ENCODE measurements around the gene PTGR1. TPM values are rescaled to one million over a fixed set of nuclear protein-coding genes. Genes with fewer than 3 reads are reported as not detected.

Gene PTGR1
- polyA plus RNA-seq, 1 donor: 88.5 TPM

- Histone ChIP-seq H3K4me1 (ENCODE audit: control insufficient read depth, insufficient read depth, low read length) (peaks cover 11% of the 10 kb centered on the region), H3K27me3 (ENCODE audit: control insufficient read depth, insufficient read depth, low read length) (no peaks in the 10 kb centered on the region), H3K36me3 (ENCODE audit: control insufficient read depth, insufficient read depth, low read length) (no peaks in the 10 kb centered on the region), H3K4me3 (ENCODE audit: low read length) (no peak overlapping the region), H3K27ac (ENCODE audit: low read length) (no peak overlapping the region), H3K9me3 (ENCODE audit: control insufficient read depth, low read depth, low read length) (no peaks in the 10 kb centered on the region)
- no peak for DNase-seq
- no CpG with 5 or more reads among the region's 1 CpG for WGBS (ENCODE audit: insufficient coverage, low lambda C conversion rate)
These were observed 33.9 kb upstream of the PTGR1 start for GRCh38 chr9:111633389-111633736.

DNA sequence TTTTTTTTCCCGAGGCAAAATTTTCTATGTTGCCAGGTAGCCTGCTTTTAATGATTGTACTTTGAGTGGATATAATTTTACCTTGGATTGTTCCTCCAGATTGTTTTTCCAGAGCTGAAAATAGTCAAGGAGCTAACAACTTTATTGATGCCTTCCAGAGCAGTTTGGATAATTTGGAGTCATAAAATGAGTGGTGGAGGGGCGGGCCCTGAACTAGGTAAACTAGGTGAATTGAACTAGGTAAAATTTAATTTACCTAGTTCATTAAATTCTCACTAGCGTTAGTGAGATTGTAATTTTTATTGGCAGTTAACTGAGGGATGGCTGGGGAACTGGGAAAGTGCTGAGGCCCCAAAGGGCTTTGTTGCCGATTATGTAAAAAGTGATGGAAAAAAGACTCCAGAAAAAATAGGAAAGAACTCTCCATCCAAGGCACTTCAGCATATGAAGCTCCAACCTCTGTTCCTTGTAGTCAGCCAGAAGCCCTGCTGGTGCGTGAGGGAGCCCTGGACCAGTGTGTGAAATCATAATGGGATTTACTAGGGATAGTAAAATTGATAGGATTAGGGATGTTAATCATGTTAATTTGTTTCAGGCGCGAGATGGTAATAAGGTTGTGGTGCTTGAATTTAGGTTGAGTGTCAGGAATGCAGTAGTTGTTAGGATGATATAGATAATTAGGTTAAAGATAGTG lies 33.4 kb upstream of the PTGR1 start:
- Histone ChIP-seq H3K36me3 (ENCODE audit: control insufficient read depth, insufficient read depth, low read length) (no peaks in the 10 kb centered on the region), H3K27me3 (ENCODE audit: control insufficient read depth, insufficient read depth, low read length) (no peaks in the 10 kb centered on the region), H3K4me3 (ENCODE audit: low read length) (peak overlapping the region; percentile 88), H3K9me3 (ENCODE audit: control insufficient read depth, low read depth, low read length) (no peaks in the 10 kb centered on the region), H3K27ac (ENCODE audit: low read length) (peak overlapping the region; percentile 80), H3K4me1 (ENCODE audit: control insufficient read depth, insufficient read depth, low read length) (peaks cover 17% of the 10 kb centered on the region)
- no peak for DNase-seq
- WGBS (ENCODE audit: insufficient coverage, low lambda C conversion rate): 24% methylated on average over 4 of the region's 7 CpGs

DNA sequence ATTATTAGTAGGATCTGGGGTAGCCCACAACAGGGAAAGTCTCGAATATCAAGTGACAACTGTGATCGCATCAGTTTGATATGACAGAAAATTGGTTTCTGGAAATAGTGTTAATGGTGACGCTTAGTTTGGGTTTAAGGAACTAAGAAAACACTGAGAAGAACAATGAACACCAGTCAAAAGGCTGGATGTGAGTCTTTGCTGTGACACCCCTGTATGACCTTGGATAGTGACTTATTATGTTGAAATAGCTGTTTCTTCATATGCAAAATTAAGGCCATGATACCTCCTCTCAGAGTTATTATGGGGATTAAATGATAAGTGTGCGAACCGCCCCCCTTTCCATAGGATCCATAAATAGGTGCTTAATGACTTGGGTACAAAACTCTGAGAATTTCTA lies 32.6 kb upstream of the PTGR1 start:
- peak in 1 of 2 donors; percentile 63 for DNase-seq
- Histone ChIP-seq H3K27me3 (ENCODE audit: control insufficient read depth, insufficient read depth, low read length) (no peaks in the 10 kb centered on the region), H3K36me3 (ENCODE audit: control insufficient read depth, insufficient read depth, low read length) (no peaks in the 10 kb centered on the region), H3K9me3 (ENCODE audit: control insufficient read depth, low read depth, low read length) (no peaks in the 10 kb centered on the region), H3K27ac (ENCODE audit: low read length) (peak overlapping the region; percentile 80), H3K4me1 (ENCODE audit: control insufficient read depth, insufficient read depth, low read length) (peaks cover 21% of the 10 kb centered on the region), H3K4me3 (ENCODE audit: low read length) (peak overlapping the region; percentile 88)
- 18% methylated on average over 3 of the region's 5 CpGs for WGBS (ENCODE audit: insufficient coverage, low lambda C conversion rate)

DNA sequence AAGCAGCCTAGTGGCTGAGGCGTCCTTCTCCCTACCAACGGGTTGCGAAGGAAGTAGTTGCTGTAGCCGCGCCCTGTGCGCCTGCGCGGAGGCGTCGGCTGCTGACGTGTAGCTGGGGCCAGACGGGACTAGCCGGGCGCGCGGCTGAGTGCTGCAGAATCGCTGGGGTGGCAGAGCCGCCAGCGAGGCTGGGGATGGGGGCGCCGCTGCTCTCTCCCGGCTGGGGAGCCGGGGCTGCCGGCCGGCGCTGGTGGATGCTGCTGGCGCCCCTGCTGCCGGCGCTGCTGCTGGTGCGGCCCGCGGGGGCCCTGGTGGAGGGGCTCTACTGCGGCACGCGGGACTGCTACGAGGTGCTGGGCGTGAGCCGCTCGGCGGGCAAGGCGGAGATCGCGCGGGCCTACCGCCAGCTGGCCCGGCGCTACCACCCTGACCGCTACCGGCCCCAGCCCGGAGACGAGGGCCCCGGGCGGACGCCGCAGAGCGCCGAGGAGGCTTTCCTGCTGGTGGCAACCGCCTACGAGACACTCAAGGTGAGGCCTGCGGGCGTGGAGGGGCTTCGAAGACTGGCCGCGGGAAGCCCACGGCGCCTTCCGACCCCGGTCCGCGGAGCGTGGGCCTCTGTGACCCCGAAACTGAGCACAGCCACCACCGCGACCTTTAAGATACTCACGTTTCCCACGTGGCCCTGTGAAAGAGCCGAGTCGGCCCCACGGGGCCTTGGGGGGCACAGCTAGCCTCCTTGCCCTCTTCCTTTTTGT lies 31.9 kb upstream of the PTGR1 start, which contains the start of gene DNAJC25:
Gene DNAJC25, plus strand, starts transcription at position 121 of the 758 bp plus-strand sequence. Its CDS starts 74 bp downstream, at position 195.
- Histone ChIP-seq H3K27ac (ENCODE audit: low read length) (peak within 1 kb of the TSS; percentile 80), H3K4me1 (ENCODE audit: control insufficient read depth, insufficient read depth, low read length) (peaks cover 28% of the 10 kb centered on the region), H3K36me3 (ENCODE audit: control insufficient read depth, insufficient read depth, low read length) (no peaks in the 10 kb centered on the region), H3K4me3 (ENCODE audit: low read length) (peak within 1 kb of the TSS; percentile 88), H3K9me3 (ENCODE audit: control insufficient read depth, low read depth, low read length) (no peaks in the 10 kb centered on the region), H3K27me3 (ENCODE audit: control insufficient read depth, insufficient read depth, low read length) (no peaks in the 10 kb centered on the region)
- no CpG with 5 or more reads among the region's 79 CpGs for WGBS (ENCODE audit: insufficient coverage, low lambda C conversion rate)
- peak; percentile 99 for DNase-seq

DNA sequence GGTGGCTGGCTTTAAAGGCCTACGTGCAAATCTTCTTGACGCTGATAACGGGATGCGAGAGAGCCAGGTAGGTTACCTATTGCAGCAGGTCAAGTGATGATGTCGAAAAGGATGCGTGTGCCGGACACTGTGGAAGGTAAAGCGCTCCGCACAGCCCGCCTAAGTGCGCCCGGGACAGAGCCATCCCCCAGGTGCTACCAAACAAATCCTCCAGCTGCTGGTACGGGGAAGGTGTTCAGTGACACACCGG lies 31.4 kb upstream of the PTGR1 start:
- no peak for DNase-seq
- no peaks in the 10 kb centered on the region for H3K36me3 ChIP-seq (ENCODE audit: control insufficient read depth, insufficient read depth, low read length)
- H3K27ac ChIP-seq (ENCODE audit: low read length): peak overlapping the region; percentile 61
- no CpG with 5 or more reads among the region's 14 CpGs for WGBS (ENCODE audit: insufficient coverage, low lambda C conversion rate)
- H3K4me1 ChIP-seq (ENCODE audit: control insufficient read depth, insufficient read depth, low read length): peaks cover 32% of the 10 kb centered on the region
- peak overlapping the region; percentile 88 for H3K4me3 ChIP-seq (ENCODE audit: low read length)
- H3K27me3 ChIP-seq (ENCODE audit: control insufficient read depth, insufficient read depth, low read length): no peaks in the 10 kb centered on the region
- no peaks in the 10 kb centered on the region for H3K9me3 ChIP-seq (ENCODE audit: control insufficient read depth, low read depth, low read length)

- Histone ChIP-seq H3K27ac (ENCODE audit: low read length) (peak overlapping the region; percentile 61), H3K9me3 (ENCODE audit: control insufficient read depth, low read depth, low read length) (no peaks in the 10 kb centered on the region), H3K36me3 (ENCODE audit: control insufficient read depth, insufficient read depth, low read length) (no peaks in the 10 kb centered on the region), H3K27me3 (ENCODE audit: control insufficient read depth, insufficient read depth, low read length) (no peaks in the 10 kb centered on the region), H3K4me1 (ENCODE audit: control insufficient read depth, insufficient read depth, low read length) (peaks cover 35% of the 10 kb centered on the region), H3K4me3 (ENCODE audit: low read length) (peak overlapping the region; percentile 88)
- 0% methylated on average over 1 of the region's 17 CpGs for WGBS (ENCODE audit: insufficient coverage, low lambda C conversion rate)
- DNase-seq: no peak
These were observed 30.9 kb upstream of the PTGR1 start for GRCh38 chr9:111630182-111630963.

DNA sequence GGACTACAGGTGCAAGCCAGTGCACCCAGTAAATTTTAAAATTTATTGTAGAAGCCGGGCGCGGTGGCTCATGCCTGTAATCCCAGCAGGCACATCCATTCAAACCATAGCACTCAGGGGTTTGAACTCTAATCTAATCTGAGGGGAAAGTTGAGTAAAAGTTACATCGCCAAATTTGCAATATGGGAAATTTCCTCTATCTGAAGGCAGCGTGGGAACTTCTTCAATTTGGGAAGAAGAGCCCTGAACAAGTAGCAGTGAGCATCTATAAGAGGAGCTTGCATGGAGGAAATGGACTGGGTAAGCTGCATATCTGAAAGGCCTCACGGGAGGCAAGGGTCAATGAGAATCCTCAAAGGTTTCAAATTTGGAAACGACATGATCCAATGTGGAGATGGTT lies 29.0 kb upstream of the PTGR1 start:
- DNase-seq: no peak

DNA sequence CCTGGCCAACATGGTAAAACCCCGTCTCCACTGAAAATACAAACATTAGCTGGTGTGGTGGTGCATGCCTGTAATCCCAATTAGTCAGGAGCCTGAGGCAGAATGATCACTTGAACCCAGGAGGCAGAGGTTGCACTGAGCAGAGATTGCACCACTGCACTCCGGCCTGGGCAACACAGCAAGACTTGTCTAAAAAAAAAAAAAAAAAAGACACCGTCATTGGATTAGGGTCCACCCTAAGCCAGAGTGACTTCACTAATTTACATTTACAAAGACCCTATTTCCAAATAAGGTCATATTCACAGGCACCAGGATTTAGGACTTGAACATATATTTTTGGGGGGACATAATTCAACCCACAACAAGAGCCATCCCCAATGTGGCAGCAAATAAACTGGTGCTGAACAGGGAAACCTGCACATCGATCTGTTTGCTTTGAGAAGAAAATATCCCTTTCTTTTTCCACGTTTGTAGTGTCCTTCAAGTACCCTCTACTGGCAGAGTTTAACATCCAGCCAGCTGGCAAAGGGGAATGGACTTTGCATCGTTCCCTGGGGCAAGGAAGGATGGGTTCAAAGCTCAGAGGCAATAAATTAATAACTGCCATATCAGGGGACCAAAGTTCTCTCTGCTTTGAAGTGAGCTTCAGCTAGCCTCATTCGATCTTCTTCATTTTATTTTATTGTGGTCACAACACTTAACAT lies 28.0 kb upstream of the PTGR1 start:
- 20% methylated on average over 1 of the region's 7 CpGs for WGBS (ENCODE audit: insufficient coverage, low lambda C conversion rate)
- H3K4me3 ChIP-seq (ENCODE audit: low read length): no peak overlapping the region
- H3K4me1 ChIP-seq (ENCODE audit: control insufficient read depth, insufficient read depth, low read length): peaks cover 29% of the 10 kb centered on the region
- DNase-seq: peak; percentile 86 to 95
- H3K9me3 ChIP-seq (ENCODE audit: control insufficient read depth, low read depth, low read length): no peaks in the 10 kb centered on the region
- peak overlapping the region; percentile 72 for H3K27ac ChIP-seq (ENCODE audit: low read length)
- no peaks in the 10 kb centered on the region for H3K27me3 ChIP-seq (ENCODE audit: control insufficient read depth, insufficient read depth, low read length)
- no peaks in the 10 kb centered on the region for H3K36me3 ChIP-seq (ENCODE audit: control insufficient read depth, insufficient read depth, low read length)

More for the DNA sequence above, 29.0 kb upstream of the PTGR1 start:
- no peaks in the 10 kb centered on the region for H3K36me3 ChIP-seq (ENCODE audit: control insufficient read depth, insufficient read depth, low read length)
- no peaks in the 10 kb centered on the region for H3K27me3 ChIP-seq (ENCODE audit: control insufficient read depth, insufficient read depth, low read length)
- no peaks in the 10 kb centered on the region for H3K9me3 ChIP-seq (ENCODE audit: control insufficient read depth, low read depth, low read length)
- peak overlapping the region; percentile 34 for H3K27ac ChIP-seq (ENCODE audit: low read length)
- H3K4me3 ChIP-seq (ENCODE audit: low read length): no peak overlapping the region
- 100% methylated on average over 1 of the region's 7 CpGs for WGBS (ENCODE audit: insufficient coverage, low lambda C conversion rate)
- H3K4me1 ChIP-seq (ENCODE audit: control insufficient read depth, insufficient read depth, low read length): peaks cover 29% of the 10 kb centered on the region

DNA sequence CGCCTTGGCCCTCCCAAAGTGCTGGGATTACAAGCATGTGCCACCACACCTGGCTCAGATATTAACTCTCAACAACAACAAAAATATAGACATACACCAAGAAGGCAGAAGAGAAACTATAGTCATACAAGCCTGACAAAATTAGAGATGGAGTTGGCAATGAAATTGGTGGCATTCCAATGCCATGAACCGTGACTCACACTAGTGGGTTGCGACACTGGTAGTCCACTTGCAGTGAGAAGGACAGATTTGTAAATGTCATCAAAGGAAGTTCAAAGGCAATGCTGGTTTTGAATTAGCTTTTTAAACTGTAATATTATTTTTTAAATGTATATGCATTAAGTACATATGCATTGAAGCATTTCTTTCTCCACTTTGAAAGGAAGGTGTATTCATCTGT lies 23.2 kb upstream of the PTGR1 start:
- no CpG with 5 or more reads among the region's 3 CpGs for WGBS (ENCODE audit: insufficient coverage, low lambda C conversion rate)
- DNase-seq: no peak
- Histone ChIP-seq H3K4me1 (ENCODE audit: control insufficient read depth, insufficient read depth, low read length) (peaks cover 18% of the 10 kb centered on the region), H3K27me3 (ENCODE audit: control insufficient read depth, insufficient read depth, low read length) (no peaks in the 10 kb centered on the region), H3K27ac (ENCODE audit: low read length) (no peak overlapping the region), H3K4me3 (ENCODE audit: low read length) (no peak overlapping the region), H3K36me3 (ENCODE audit: control insufficient read depth, insufficient read depth, low read length) (no peaks in the 10 kb centered on the region), H3K9me3 (ENCODE audit: control insufficient read depth, low read depth, low read length) (peaks cover 4% of the 10 kb centered on the region)

DNA sequence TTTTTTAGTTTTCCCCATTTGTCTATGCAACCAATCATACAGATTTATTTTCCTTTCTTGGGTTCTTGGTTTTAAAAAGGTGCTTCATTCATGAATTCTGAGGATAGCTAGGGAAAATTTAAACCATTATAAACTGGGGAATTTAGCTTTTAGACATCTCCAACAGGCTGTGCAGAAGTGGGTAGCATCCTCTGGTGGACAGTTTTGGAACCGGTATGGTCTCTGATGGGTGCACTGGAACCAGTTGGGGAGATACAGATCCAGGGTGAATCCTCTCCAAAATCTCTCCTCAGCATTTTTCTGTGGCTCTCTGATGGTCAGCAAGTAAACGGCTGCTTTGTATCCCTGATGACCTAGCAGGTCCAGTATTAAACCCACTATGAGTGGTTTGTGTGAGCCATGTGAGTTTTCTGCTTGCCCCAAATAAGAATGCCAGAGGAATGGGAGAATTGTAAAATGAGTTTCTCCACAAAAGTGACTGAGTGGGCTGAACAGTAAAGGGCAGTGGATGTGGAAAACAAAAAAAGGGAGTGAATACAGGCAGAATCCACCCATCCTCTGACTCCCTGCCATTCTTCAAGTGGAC lies 22.5 kb upstream of the PTGR1 start:
- peaks cover 13% of the 10 kb centered on the region for H3K4me1 ChIP-seq (ENCODE audit: control insufficient read depth, insufficient read depth, low read length)
- H3K9me3 ChIP-seq (ENCODE audit: control insufficient read depth, low read depth, low read length): peaks cover 4% of the 10 kb centered on the region
- no CpG with 5 or more reads among the region's 2 CpGs for whole genome bisulfite sequencing (ENCODE audit: insufficient coverage, low lambda C conversion rate)
- no peaks in the 10 kb centered on the region for H3K27me3 ChIP-seq (ENCODE audit: control insufficient read depth, insufficient read depth, low read length)
- H3K4me3 ChIP-seq (ENCODE audit: low read length): no peak overlapping the region
- no peaks in the 10 kb centered on the region for H3K36me3 ChIP-seq (ENCODE audit: control insufficient read depth, insufficient read depth, low read length)
- H3K27ac ChIP-seq (ENCODE audit: low read length): no peak overlapping the region
- DNase-seq: no peak
